HG03571 (cell line): ENCODE measurements around the gene PELI2.

Source experiments
- ATAC-seq: cut with Tn5 transposase; IDR thresholded peaks from one replicate; pipeline ENCODE4 v1.9.1; 2021; ENCODE audit not compliant: unreplicated experiment

The PELI2 gene

DNA sequence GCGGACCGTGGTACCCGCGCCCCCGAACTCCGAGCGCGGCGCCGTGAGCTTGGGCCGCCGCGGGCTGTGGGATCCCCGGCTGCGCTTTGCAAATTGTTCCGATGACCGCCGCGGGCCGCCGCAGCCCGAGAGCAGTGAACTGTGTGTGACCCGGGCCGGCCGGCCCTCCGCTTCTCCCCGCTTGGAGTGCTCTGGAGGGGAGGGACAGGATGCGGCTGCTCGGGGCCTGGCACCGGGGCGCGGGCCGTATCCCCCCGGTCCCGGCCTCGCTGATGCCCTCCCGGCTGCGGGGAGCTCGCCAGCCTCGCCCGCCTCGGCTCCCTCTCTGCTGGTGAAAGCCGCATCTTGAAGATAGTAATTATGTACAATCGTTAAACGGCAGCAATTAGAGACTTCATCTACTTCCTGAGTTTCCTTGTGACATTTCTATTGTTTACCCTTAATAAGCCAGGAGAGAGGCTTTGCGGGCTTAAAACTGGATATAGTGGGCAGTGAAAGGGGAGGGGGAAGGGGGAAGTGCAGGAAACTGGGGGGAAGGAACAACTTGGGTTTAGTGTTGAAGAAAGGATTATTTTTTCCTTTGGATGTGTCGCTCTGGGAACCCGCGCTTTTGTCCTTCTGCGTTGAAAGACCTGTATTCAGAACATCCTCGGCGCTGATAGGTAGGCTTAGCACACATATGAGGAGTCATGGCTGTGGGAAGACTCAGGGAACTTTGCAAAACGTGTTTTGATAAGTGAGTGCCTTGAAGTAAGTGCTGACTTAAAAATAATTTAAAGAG is 1.2 kb downstream of the PELI2 start:
- ATAC-seq = peak; percentile 38

DNA sequence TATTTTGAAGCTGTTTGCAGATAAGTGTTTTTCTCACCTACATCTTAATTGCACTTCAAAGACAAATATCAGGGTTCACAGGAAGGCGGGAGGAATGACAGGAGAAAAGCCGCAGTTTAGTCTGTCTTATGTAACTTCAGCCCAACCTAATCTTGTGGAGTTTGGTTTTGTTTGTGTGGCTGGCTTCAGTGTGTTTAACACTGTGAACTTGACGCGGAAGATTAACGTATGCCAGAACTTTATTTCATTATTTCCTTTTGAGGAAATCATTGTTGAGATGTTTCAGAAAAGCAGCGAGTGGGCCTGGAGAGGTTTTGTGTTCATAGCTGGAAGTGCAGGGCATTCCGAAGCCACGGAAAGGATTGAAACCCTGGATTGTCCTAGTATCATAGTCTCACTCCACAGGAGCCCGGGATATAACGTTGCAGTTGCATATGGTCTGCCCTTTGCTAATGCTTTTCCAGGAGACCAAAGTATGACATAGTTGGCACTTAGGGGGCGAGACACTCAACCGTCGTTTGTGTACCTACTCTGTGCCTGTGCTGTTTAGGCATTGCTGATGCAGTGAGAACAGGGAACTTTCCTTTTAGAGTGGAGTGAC is 2.0 kb downstream of the PELI2 start:
- ATAC-seq = no peak

DNA sequence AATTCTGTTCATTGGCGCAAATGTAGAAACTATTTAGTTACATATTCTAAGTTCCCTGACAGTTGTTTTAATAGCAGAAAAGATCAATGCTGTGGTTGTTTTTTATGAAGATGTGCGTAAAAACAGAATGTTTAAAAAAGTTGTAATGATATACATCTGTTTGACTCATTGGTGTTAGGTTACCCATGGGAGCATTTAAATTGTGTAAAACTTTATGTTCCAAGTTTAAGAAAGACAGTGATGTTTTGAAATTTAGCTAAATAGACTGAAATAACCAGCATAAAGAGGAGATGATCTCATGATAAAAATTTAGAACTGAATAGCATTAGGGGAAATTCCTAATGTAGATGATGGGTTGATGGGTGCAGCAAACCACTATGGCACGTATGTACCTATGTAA is 3.6 kb downstream of the PELI2 start:
- ATAC-seq = no peak

DNA sequence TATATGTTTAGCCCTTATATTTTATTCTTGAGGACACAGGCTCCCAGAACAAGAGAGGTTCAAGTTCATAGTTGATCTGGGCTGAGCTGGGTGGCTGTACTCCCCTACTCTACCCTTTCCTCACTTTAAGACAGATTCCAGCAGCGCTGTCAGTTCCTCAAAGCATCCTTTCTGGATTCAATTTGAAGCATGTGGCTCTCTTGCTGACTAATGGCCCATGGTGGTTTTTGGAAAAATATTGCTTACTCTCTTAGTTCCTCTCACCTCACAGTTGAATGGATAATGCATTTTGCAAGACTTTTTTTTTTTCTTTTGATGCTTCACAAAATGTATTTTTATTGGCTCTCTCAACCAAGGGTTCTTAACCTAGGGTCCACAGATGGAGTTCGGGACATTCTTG is 4.1 kb downstream of the PELI2 start:
- ATAC-seq = no peak

DNA sequence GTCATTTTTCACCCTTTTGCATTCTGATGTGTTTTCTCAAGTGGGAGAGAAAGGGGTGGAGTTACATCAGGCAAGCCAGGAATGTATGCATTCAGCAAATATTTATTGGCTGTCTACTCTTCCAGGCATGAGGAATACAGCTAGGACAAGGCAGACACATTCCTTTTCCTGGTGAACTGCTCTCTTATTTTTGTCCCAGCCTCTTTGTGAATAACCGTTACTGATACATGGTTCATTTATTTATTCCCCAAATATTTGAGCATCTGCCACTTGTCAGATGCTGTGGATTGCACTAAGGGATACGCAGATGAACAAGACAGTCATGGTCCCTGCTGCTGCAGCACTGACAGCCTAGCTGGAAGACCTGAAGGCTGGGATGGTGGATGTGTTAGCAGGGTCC is 6.1 kb downstream of the PELI2 start:
- ATAC-seq = no peak

DNA sequence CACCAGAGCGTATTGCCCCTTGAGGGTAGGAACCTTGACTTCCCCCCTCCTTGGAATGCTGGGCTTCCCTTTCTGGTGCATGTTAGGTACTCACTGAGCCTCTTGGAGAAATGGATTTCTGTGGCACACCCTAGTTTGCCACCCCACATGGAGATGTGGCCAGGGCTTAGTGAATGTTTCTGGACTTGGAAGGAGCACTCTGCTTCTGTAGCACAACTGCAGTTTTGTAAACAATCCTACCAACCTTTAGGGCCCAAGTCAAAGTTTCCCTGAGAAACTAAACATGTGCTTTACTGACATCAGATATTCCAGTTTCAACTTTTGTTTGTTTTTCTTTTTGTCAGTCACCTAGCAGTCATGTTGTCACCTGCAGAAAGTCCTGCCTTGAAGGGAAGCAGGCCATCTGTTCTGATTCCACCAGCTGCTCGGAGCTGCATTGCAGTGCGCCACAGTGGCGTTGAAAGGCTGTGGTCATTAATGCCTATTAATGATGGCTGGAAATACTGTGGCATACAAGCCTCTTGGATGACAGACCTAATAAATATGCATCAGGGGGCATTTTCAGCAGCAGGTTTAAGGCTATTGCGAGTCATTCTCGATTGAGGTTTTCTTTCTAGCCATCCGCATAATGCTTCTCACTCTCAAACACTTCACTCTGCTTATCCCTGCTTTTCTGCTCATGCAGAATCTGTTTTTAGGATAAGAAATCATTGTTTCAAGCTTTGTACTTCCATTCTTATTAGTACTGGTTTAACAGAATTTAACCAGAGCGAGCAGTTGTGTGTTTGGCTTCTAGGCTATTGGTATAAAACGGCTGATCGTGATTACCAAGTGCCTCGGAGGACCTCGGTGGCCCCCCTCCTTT is 7.8 kb downstream of the PELI2 start:
- ATAC-seq = no peak

DNA sequence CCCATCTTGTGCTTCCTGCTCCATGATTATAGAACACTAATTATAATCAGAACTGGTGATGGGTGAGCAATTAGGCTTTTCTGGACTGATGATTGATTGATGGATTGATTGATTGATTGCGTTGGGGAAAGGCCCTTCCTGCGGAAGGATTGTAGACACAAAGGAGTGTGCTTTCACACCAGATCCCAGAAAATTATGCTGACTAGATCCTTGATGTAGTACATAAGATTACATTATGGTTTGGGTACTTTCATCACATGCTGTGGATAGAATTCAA is 8.4 kb downstream of the PELI2 start:
- no peak for ATAC-seq

DNA sequence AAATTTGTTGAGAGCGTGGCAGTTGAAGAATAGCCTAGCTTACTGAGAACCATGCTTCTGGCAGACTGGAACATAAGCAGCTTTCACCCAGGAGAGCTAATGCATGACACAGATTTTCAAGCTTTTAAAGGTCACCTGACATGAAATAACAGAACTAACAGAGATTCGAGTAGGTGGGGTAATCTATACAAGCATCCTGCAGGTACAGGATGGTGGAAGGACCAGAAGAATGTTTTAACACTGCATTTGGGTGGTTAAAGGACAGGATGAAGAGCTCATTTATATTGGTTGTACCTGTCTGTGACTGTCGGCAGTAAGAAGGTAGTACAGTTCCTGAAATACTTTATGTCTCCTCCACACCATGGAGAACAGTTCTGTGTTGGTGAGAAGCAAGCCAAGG is 8.9 kb downstream of the PELI2 start:
- ATAC-seq = no peak

DNA sequence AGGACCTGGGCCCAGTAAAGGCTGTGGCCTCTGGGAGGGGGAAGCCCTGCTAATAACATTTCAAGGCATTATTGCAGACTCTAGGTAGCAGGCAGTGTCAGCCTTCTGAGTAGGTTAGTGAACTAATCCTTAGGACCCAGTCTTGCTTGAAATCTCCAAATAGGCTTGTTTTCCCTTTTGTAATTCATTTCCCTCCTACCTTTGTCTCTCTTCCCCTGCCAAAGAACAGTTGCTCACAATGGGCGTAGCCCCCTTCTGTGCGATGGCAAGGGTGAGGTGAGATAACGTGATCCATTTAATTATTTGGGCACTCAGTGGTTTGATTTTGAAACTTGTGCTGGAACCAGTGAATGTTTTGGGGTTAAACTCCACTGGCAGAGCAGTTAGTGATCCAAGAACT is 10.9 kb downstream of the PELI2 start:
- no peak for ATAC-seq

DNA sequence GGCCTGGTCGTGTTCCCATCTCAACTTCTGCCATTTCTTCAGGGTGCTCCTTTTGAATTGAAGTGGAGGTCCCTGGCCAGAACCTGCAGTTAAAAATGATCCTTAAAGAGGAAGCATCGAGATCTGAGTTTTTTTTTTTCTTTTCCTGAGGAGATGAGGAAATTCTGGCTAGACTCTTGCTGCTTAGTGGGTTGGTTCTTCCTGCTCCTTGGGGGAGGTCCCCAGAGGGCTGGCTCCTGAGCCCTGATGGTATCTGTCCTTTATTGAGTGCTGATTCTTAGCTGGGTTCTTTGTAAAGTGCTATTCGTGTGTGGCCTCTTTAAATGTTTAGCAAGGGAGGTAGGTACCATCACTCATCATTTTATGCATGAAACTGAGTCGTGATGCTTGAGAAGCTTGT is 11.7 kb downstream of the PELI2 start:
- no peak for ATAC-seq

DNA sequence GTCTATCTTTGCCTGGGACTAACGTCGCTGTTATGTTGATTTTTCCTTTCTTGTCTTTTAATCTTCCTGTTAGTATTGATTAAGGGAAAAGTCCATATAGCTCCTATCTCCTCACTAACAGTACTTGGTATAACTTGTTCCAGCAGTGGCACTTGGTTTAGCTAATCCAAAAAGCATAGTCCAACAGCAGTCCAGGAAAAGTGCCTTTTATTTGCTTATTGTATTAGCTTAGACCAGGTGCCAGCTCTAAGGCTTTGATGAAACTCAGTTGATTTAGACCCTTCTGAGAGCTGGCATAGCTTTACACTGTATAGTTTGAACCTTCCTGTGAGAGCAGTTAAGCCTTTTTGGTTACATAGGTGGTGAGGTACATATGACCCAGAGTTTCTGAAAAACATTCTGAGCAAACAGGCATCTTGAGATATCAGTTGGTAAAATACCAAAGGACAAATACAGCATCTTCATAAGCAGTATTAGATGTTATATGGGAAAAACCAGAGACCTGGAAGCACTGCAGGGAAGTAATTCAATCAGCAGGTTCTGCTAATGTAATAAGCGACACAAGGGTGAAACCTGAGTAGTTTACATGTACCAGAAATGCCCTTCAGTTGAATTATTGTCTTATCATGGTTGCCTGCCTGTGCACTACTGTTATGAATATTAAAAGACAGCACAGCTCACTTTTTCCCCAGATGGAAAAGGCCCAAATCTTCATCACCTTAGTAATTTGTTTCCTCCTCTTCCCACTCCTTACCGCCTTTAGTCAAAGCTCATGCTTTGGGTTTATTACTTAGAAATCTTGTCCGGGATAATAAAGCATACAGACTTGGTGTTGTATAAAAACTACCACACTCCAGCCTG is 13.0 kb downstream of the PELI2 start:
- no peak for ATAC-seq

DNA sequence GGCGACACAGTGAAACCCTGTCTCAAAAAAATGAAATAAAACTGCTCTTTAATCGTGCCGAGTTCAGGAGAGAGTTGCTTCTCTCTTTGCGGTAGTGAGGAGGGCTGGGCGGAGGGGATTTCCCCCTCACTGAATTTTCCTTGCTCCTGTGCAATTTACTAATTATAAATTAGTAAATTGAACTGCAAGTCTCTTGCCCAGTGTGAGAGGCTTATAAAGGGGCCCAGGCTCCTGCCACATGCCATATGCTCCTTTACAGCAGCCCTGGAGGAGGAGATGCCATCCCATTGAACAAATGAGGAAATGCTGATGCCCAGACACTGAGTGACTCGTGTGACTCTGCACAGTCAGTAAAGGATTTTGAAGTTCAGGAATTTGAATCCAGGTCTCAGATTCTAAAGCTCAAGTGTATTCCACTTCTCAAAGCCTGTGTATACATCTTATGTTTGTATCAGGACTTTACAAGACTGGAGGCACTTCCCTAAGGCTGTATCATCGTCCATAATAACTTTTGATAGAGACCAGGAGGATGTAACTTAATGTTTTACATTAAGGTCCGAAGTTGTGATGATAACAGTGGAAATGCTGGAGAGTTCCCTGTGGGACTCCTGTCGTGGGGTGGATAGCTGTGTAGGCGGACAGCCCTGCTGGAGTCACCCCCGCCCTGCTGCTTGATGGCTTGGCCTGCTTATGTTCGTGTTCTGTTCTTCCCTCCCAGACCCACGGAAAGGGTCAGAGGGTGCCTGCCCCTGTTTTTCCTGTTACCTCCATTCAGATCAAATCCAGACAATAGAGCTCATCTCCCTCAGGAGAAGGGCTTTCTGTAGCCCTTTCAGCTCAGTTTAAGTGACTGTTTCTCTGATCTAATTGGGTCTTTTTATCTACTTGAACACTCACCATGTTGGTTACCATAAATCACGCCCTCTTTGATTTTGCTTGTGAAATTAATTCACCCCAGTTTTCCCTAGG is 13.9 kb downstream of the PELI2 start:
- ATAC-seq = no peak

DNA sequence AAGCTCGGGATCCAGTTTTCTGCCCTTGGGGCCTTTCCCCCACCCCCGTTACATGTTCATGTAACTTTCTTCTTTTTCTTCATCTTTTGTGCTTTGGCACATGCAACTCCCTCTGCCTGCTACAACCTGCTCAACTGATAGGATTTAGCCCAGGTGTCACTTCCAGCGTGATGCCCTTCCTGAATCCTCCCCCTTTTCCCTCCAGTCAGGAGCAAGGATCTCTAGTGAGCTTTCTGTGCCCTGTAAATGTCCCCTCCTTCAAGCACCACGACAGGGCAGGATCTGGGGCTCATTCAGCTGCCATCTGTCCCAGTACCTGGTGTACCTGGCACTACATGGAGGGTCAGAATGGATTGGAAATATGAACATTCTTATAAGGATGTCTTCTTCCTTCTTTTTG is 15.3 kb downstream of the PELI2 start:
- no peak for ATAC-seq

DNA sequence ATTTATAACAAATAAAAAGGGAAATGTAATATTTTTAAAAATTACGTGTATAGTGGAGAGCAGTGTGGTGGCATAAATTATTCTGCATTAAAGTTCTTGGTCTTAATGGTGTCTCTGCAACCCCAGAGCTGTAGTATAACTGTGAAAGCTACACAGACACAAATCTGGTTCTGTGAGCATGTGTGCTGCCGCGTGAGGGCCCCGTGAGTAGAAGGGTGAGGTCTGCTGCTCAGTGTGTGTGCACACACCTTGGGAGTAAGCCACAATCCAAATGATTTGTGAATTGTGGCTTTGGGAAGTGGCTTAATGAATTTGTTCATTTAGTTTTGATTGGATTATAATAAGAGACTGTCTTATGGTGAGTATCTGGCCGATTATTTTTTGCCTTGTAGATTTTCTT is 16.8 kb downstream of the PELI2 start:
- ATAC-seq = no peak

DNA sequence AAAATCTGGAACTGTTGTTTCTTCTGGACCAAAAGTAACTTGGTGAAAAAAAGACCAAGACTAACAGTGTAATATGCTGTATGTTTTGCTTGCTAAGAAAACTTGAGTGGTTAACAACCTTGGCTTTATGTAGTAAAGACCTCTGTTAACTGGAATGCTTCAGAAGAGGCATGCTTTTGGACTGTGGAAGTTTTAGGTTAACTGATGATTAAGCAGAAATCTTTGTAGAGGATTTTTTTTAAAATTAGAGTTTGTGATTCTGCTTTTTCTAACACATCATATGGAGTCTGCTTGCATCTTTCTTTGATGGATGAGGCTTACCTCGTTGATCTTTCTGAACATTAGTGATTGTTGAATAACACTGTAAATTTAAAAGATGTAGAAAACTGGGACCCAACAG is 17.5 kb downstream of the PELI2 start:
- no peak for ATAC-seq

DNA sequence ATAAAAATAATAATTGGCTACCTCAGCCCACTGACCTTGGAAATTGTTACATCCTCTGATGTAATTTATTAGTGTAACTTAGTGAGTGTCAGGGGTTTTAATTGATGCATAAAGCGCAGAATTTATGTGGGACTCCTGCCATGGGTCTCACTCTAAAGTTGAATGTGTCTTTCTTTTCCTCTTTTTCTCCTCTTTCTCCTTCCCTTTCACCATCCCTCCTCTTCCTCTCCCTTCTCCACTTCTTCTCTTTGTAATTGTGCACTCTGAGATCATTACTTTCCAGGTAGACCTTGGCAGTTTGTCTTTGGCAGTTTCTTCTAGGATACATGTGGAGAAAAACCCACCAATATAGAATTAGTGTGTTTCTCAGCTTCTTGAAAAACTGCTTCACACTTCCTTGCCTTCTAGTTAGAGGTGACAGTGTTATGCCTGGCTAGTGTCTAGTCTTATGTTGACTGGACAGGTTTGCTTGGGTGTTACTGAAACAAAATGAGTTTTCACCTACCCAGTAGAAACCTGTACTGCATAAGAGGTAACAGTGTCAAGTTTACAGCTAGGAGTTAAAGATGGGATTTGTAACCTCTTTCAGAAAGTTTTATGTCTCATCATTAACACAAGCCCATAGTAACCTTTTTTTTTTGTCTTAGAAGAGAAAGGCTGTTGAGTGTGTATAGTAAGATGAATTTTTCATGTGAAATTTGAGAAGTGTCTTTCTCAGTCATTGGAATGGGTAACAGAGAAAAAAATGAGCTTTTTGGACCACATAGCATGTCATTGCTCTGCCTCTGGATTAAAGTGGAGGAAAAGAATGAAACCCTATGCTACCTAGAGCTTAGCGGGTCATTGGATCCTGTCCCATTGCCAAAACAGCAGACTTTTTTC is 18.6 kb downstream of the PELI2 start:
- no peak for ATAC-seq

DNA sequence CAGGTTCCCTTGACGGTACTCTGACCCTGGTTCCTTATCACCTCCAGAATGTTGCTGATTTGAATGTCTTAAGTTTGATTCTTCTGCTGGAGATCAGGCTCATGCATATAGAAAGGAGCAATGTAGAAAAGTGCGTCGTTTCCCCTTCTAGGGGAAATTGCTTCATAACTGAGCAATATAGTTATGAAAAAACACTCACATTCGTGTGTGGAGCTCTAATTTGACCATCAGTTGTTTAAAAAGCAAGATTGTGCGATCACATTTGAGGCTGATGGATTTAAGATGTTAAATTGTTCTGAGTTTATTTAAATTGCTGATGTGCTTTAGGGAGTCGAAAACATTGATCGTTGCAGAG is 19.2 kb downstream of the PELI2 start:
- ATAC-seq = no peak

DNA sequence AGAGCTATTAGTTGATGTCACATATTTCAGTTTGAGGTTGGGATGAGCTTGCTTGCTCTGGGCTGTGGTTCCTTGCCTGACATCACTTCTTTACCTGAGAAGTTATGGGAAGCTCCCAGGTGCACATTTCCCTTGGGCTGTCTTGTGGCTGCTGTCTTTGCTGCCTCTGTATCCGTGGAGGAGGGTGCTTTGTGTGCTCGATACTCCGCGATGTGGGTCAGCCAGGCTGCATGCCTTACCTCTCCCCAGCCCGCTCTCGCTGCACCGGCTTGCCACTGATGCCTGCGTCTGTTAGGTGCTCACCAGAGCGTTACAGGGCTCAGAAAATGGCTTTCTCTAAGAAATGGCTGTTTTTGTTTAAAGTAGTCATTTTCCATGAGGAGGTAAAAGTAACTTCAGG is 19.6 kb downstream of the PELI2 start:
- ATAC-seq = no peak

DNA sequence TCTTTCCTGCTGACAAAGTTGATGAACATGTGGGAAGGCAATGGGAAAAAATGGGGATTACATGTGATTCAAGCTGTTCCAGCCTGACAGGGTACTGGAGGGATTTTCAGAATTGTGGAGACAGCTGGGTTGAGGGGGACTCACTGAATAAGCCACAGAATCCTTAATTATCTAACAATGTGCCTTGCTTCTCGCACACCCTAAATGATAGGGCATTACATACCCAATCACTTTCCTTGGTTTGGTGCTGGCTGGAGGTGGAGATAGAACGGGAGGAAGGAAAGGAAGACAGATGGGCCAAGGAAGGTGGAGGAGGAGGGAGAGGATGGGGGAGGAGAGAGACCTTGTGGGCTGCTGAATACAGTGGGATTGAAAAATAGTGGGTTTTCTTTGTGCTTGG is 20.7 kb downstream of the PELI2 start:
- no peak for ATAC-seq
